Measurements from ENCODE around the gene AARS2.

AARS2 gene

DNA sequence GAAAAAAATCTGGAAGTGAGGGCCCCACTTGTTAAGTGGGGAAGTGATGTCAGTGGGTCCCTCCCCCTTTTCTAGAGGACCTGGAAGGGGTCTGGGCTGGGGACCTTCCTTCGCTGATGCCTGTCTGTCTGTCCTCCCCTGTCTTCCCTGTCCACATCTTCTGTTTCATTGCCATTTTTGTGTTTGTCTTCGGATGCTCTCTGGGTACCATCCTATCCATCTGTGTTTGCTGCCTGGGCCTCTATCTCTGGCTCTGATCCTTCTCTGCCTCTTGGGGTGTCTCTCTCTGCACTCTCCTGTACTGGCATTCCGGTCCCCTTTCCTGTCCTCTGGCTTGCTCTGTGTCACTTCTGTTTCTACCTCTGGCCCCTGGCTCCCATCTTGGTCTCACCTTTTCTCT lies 40.6 kb downstream of the AARS2 start:
- H3K27me3 ChIP-seq (ENCODE audit: insufficient read depth, low read length) = peaks cover 6% of the 10 kb centered on the region; the same call in 1 of the 2 replicates

DNA sequence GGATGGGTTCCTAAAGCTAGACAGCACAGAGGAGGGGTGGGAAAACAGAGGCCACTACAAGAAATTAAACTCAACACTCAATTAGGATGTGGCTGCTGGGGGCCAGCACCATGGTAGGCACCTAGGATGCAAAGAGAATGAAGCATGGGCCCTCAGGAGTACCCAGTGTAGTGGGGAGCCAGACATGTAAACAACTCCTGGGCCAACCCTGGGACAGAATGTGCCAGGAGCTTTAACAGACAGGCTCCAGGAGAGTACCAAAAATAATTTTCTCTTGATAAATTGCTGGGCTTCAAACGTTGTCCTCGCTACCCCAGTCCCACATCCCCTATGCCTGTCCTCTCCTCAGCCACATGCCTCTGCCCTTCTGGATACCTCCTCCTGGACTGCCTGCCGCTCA lies 41.2 kb downstream of the AARS2 start:
- Histone ChIP-seq H3K36me3 (ENCODE audit: insufficient read depth, low read length) (no peaks in the 10 kb centered on the region), H3K9ac (ENCODE audit: low read length) (no peak overlapping the region), H3K79me2 (ENCODE audit: insufficient read depth, low read length) (no peaks in the 10 kb centered on the region), H3K9me2 (ENCODE audit: low read depth, low read length) (no peaks in the 10 kb centered on the region), H3K9me3 (ENCODE audit: low read length) (no peaks in the 10 kb centered on the region), H3K27ac (ENCODE audit: low read depth, low read length, poor library complexity, severe bottlenecking) (no peak overlapping the region), H3K4me1 (ENCODE audit: insufficient read depth, low read length, severe bottlenecking) (no peaks in the 10 kb centered on the region), H3K4me3 (ENCODE audit: low read depth, low read length, poor library complexity, severe bottlenecking) (no peak overlapping the region), H2AFZ (ENCODE audit: low read length) (no peak overlapping the region), H3K27me3 (ENCODE audit: insufficient read depth, low read length) (peaks cover 6% of the 10 kb centered on the region; the same call in 1 of the 2 replicates), H3F3A (ENCODE audit: insufficient read depth, low read length) (no peaks in the 10 kb centered on the region), H3K4me2 (ENCODE audit: low read length) (no peak overlapping the region), H4K20me1 (ENCODE audit: insufficient read depth, low read length) (no peaks in the 10 kb centered on the region)
- TF ChIP-seq EZH2 (IDR thresholded peaks at IDR 0.05; ENCODE audit: borderline replicate concordance, low read length) = no peak
- TF ChIP-seq, protein P1, sequence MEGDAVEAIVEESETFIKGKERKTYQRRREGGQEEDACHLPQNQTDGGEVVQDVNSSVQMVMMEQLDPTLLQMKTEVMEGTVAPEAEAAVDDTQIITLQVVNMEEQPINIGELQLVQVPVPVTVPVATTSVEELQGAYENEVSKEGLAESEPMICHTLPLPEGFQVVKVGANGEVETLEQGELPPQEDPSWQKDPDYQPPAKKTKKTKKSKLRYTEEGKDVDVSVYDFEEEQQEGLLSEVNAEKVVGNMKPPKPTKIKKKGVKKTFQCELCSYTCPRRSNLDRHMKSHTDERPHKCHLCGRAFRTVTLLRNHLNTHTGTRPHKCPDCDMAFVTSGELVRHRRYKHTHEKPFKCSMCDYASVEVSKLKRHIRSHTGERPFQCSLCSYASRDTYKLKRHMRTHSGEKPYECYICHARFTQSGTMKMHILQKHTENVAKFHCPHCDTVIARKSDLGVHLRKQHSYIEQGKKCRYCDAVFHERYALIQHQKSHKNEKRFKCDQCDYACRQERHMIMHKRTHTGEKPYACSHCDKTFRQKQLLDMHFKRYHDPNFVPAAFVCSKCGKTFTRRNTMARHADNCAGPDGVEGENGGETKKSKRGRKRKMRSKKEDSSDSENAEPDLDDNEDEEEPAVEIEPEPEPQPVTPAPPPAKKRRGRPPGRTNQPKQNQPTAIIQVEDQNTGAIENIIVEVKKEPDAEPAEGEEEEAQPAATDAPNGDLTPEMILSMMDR (IDR thresholded peaks at IDR 0.05; ENCODE audit: low read length) = no peak

More for the DNA sequence above, 40.6 kb downstream of the AARS2 start:
- Histone ChIP-seq H3K79me2 (ENCODE audit: insufficient read depth, low read length) (no peaks in the 10 kb centered on the region), H3F3A (ENCODE audit: insufficient read depth, low read length) (no peaks in the 10 kb centered on the region), H3K9me2 (ENCODE audit: low read depth, low read length) (no peaks in the 10 kb centered on the region), H3K9ac (ENCODE audit: low read length) (no peak overlapping the region), H3K27ac (ENCODE audit: low read depth, low read length, poor library complexity, severe bottlenecking) (no peak overlapping the region), H3K4me2 (ENCODE audit: low read length) (no peak overlapping the region), H2AFZ (ENCODE audit: low read length) (no peak overlapping the region), H3K4me3 (ENCODE audit: low read depth, low read length, poor library complexity, severe bottlenecking) (no peak overlapping the region), H3K36me3 (ENCODE audit: insufficient read depth, low read length) (no peaks in the 10 kb centered on the region), H3K9me3 (ENCODE audit: low read length) (no peaks in the 10 kb centered on the region), H4K20me1 (ENCODE audit: insufficient read depth, low read length) (no peaks in the 10 kb centered on the region), H3K4me1 (ENCODE audit: insufficient read depth, low read length, severe bottlenecking) (no peaks in the 10 kb centered on the region)
- no peak for TF ChIP-seq EZH2 (IDR thresholded peaks at IDR 0.05; ENCODE audit: borderline replicate concordance, low read length)
- TF ChIP-seq, protein P1 (IDR thresholded peaks at IDR 0.05; ENCODE audit: low read length) = no peak

DNA sequence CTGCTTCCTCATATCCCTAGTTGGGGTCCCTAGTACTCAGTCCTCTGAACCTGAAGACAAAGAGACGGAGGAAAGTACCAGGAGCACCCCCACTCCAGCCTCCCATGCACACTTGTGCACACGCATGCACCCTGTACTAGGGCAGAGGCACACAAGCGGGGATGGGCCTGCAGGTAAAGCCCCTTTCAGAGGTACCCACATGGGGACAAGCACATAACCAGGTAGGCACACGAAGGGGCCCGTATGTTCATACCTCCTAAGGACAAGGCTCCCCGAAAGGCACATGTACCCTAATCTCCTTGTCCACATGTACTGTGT lies 41.8 kb downstream of the AARS2 start:
- H3K79me2 ChIP-seq (ENCODE audit: insufficient read depth, low read length) = no peaks in the 10 kb centered on the region
- no peak overlapping the region for H3K27ac ChIP-seq (ENCODE audit: low read depth, low read length, poor library complexity, severe bottlenecking)
- H3K4me3 ChIP-seq (ENCODE audit: low read depth, low read length, poor library complexity, severe bottlenecking) = peak overlapping the region; percentile 36
- peaks cover 6% of the 10 kb centered on the region; the same call in 1 of the 2 replicates for H3K27me3 ChIP-seq (ENCODE audit: insufficient read depth, low read length)
- H3F3A ChIP-seq (ENCODE audit: insufficient read depth, low read length) = no peaks in the 10 kb centered on the region
- TF ChIP-seq EZH2 (IDR thresholded peaks at IDR 0.05; ENCODE audit: borderline replicate concordance, low read length) = no peak
- TF ChIP-seq, protein P1 (IDR thresholded peaks at IDR 0.05; ENCODE audit: low read length) = no peak
- H3K36me3 ChIP-seq (ENCODE audit: insufficient read depth, low read length) = no peaks in the 10 kb centered on the region
- H3K9me2 ChIP-seq (ENCODE audit: low read depth, low read length) = no peaks in the 10 kb centered on the region
- no peak overlapping the region for H3K9ac ChIP-seq (ENCODE audit: low read length)
- H3K4me2 ChIP-seq (ENCODE audit: low read length) = peak overlapping the region; percentile 41; the same call in 1 of the 2 replicates
- no peak overlapping the region for H2AFZ ChIP-seq (ENCODE audit: low read length)
- H4K20me1 ChIP-seq (ENCODE audit: insufficient read depth, low read length) = no peaks in the 10 kb centered on the region
- H3K4me1 ChIP-seq (ENCODE audit: insufficient read depth, low read length, severe bottlenecking) = no peaks in the 10 kb centered on the region
- no peaks in the 10 kb centered on the region for H3K9me3 ChIP-seq (ENCODE audit: low read length)

Measured in OCI-LY1 (cell line).